ENCODE measurements around the gene PIEZO1.
A peak's percentile ranks its signal among the peaks of the same experiment; 100 is the strongest.

DNA sequence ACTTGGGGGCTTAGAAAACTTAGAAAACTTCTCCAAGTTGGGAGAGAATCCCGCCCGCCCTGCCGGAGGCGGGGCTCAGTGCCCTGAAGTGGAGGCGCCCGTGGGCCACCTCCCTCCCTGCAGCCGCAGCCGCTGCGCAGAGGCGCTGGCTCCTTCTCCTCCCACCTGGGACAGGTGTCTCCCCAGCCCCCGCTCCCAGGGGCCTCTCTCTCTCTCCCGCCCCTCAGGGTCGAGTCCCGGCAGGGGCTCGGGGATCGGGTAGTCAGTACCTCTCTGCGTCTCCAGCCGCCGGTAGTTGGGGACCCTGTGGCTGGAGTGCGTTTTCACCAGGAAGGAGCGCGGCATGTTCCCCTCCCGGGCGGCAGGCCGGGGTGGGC is 99.0 kb downstream of the PIEZO1 start:
- TF ChIP-seq, protein P1, sequence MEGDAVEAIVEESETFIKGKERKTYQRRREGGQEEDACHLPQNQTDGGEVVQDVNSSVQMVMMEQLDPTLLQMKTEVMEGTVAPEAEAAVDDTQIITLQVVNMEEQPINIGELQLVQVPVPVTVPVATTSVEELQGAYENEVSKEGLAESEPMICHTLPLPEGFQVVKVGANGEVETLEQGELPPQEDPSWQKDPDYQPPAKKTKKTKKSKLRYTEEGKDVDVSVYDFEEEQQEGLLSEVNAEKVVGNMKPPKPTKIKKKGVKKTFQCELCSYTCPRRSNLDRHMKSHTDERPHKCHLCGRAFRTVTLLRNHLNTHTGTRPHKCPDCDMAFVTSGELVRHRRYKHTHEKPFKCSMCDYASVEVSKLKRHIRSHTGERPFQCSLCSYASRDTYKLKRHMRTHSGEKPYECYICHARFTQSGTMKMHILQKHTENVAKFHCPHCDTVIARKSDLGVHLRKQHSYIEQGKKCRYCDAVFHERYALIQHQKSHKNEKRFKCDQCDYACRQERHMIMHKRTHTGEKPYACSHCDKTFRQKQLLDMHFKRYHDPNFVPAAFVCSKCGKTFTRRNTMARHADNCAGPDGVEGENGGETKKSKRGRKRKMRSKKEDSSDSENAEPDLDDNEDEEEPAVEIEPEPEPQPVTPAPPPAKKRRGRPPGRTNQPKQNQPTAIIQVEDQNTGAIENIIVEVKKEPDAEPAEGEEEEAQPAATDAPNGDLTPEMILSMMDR (conservative IDR thresholded peaks at IDR 0.05; ENCODE audit: low read depth in 2 of 2): no peak
- TF ChIP-seq POLR2AphosphoS5 (IDR thresholded peaks at IDR 0.05; ENCODE audit: low read depth) (peak; percentile 73; the same call in 1 of the 2 replicates), EZH2 (IDR thresholded peaks at IDR 0.05; ENCODE audit: low read depth, unreplicated experiment) (no peak), CREB1 (CRISPR knock-in tag; IDR thresholded peaks at IDR 0.05; ENCODE audit: low read depth) (no peak)

Measured in GM23338 (cell line).